PC-3 (cell line): ENCODE results near the gene LRCH1. TPM values are rescaled to one million over a fixed set of nuclear protein-coding genes. Genes with fewer than 3 reads are reported as not detected.

Experiments used
- ATAC-seq: fragments of 200-7000 bp; cut with Tn5 transposase; 2 replicates; pipeline ENCODE4 v1.9.1; 2020; ENCODE audit warnings: mild to moderate bottlenecking, moderate library complexity
- BruUV-seq: library from RNA; stranded (reverse); fragments of 400-500 nt; replicated peaks from 2 replicates; lab custom pipeline; 2021; lab: Mats Ljungman, UMichigan
- CTCF ChIA-PET: fragments of 300-600 bp; sonication (Branson Sonifier 250); formaldehyde crosslinking; loops from one replicate; lab custom pipeline; 2022; ENCODE audit warnings: antibody characterized with exemption; lab: Charles Lee
- POLR2A ChIA-PET: fragments of 300-600 bp; sonication (Branson Sonifier 250); formaldehyde crosslinking; loops from one replicate; lab custom pipeline; 2022; ENCODE audit warnings: antibody characterized with exemption; ENCODE audit not compliant: unreplicated experiment; lab: Charles Lee
- DNase-seq: peaks from one replicate; pipeline ENCODE4 v3.0.0-alpha.2; 2015
- H2AFZ ChIP-seq: fragments of 300-600 bp; sonication (generic); 2 replicates; pipeline ENCODE4 v1.6.0; 2016; ENCODE audit warnings: antibody characterized with exemption, low read length
- H3F3A ChIP-seq: fragments of 300-600 bp; sonication (generic); one replicate; pipeline ENCODE4 v1.6.0; 2017; ENCODE audit warnings: antibody characterized with exemption, low read length, control low read depth, mild to moderate bottlenecking; ENCODE audit not compliant: unreplicated experiment
- H3K27ac ChIP-seq: fragments of 300-600 bp; sonication (generic); 2 replicates; pipeline ENCODE4 v1.5.1; 2016; ENCODE audit warnings: mild to moderate bottlenecking, low read length
- H3K27me3 ChIP-seq: fragments of 300-600 bp; sonication (generic); 2 replicates; pipeline ENCODE4 v1.6.1; 2016; ENCODE audit warnings: low read length, mixed read lengths
- H3K36me3 ChIP-seq: fragments of 300-600 bp; sonication (generic); 2 replicates; pipeline ENCODE4 v1.6.1; 2016; ENCODE audit warnings: low read depth, mixed run types, low read length, mixed read lengths
- H3K4me1 ChIP-seq: fragments of 300-600 bp; sonication (generic); 2 replicates; pipeline ENCODE4 v1.5.1; 2016; ENCODE audit warnings: low read length; ENCODE audit not compliant: insufficient read depth
- H3K4me2 ChIP-seq: fragments of 300-600 bp; sonication (generic); 2 replicates; pipeline ENCODE4 v1.6.0; 2016; ENCODE audit warnings: low read length
- H3K4me3 ChIP-seq: fragments of 300-600 bp; sonication (generic); 2 replicates; pipeline ENCODE4 v1.5.1; 2016; ENCODE audit warnings: mild to moderate bottlenecking, low read length, mixed read lengths
- H3K79me2 ChIP-seq: fragments of 300-600 bp; sonication (generic); 2 replicates; pipeline ENCODE4 v1.6.1; 2017; ENCODE audit warnings: low read length, mixed read lengths
- H3K9ac ChIP-seq: fragments of 300-600 bp; sonication (generic); 2 replicates; pipeline ENCODE4 v1.6.0; 2016; ENCODE audit warnings: mild to moderate bottlenecking, low read length
- H3K9me2 ChIP-seq: fragments of 300-600 bp; sonication (generic); replicated peaks from 2 replicates; pipeline ENCODE4 v1.6.1; 2016; ENCODE audit warnings: mixed run types, low read length, mixed read lengths
- H3K9me3 ChIP-seq: fragments of 300-600 bp; sonication (generic); 2 replicates; pipeline ENCODE4 v1.6.1; 2016; ENCODE audit warnings: low read length, mixed read lengths
- H4K20me1 ChIP-seq: fragments of 300-600 bp; sonication (generic); 2 replicates; pipeline ENCODE4 v1.6.1; 2016; ENCODE audit warnings: low read length, mixed read lengths
- EZH2 ChIP-seq: fragments of 300-600 bp; sonication (generic); IDR thresholded peaks from one replicate; pipeline ENCODE4 v1.6.1; 2017; ENCODE audit warnings: antibody characterized with exemption, mild to moderate bottlenecking, low read length; ENCODE audit not compliant: unreplicated experiment
- EZH2phosphoT487 ChIP-seq: fragments of 300-600 bp; sonication (generic); IDR thresholded peaks from 2 replicates; pipeline ENCODE4 v1.6.1; 2018; ENCODE audit warnings: mild to moderate bottlenecking, antibody characterized with exemption, low read length, borderline replicate concordance
- intact Hi-C: fragments of 100-400 bp; cut with micrococcal nuclease; formaldehyde crosslinking; loops from 2 replicates; pipeline ENCODE4 v1.9.0; 2023
- total RNA-seq: library from RNA; depleted of rRNA; stranded (reverse); fragments of >200 nt; gene quantifications from 2 replicates; pipeline ENCODE4 v1.2.3, GENCODE V29; 2014
- TF ChIP-seq, protein P1 (sequence below): fragments of 300-600 bp; sonication (generic); conservative IDR thresholded peaks from 2 replicates; pipeline ENCODE4 v1.5.1; 2017; ENCODE audit warnings: antibody characterized with exemption, low read depth, mild to moderate bottlenecking, low read length

LRCH1 gene
- total RNA-seq, 1 experiment from 2014 or later = 4.3 TPM

DNA sequence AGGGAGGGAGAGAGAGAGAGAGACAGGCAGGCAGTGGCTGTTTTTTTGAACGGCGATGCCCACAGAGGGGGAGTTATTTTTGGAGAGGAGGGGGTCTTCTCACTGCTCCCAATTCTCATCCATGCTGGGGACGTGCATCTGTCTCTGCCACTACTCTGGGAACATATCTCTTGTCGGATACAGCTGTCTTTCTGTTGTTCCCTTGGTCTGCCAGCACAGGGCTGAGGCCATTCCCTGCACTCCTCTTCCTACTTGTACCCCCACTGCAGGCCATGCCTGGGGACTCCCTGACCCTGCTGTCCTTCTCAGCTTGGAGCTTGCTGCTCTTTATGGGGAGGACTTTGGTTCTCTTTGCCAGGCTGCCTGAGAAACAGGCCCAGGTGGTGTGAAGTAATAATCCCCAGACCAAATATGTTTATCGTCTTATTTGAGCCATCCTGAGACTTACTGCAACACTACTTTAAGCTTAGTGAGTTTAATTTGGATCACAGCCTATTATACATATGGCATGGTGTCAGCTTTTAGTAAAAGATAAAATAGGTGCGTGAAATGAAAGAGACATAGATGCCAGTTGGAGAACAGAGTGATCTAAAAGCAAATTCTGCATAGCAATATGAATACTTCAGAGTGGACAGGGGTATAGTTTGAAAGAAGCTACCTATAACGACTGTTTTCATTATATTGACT is 19.1 kb downstream of the LRCH1 start:
- no peak overlapping the region for H2AFZ ChIP-seq
- H3K27ac ChIP-seq = no peak overlapping the region
- no TSS peak for BruUV-seq
- CTCF ChIA-PET = no interaction called here
- TF ChIP-seq EZH2phosphoT487 (no peak), EZH2 (no peak)
- TF ChIP-seq, protein P1, sequence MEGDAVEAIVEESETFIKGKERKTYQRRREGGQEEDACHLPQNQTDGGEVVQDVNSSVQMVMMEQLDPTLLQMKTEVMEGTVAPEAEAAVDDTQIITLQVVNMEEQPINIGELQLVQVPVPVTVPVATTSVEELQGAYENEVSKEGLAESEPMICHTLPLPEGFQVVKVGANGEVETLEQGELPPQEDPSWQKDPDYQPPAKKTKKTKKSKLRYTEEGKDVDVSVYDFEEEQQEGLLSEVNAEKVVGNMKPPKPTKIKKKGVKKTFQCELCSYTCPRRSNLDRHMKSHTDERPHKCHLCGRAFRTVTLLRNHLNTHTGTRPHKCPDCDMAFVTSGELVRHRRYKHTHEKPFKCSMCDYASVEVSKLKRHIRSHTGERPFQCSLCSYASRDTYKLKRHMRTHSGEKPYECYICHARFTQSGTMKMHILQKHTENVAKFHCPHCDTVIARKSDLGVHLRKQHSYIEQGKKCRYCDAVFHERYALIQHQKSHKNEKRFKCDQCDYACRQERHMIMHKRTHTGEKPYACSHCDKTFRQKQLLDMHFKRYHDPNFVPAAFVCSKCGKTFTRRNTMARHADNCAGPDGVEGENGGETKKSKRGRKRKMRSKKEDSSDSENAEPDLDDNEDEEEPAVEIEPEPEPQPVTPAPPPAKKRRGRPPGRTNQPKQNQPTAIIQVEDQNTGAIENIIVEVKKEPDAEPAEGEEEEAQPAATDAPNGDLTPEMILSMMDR = no peak
- ATAC-seq (no peak), DNase-seq (no peak)
- no peaks in the 10 kb centered on the region for H3K27me3 ChIP-seq
- POLR2A ChIA-PET = interaction anchor here (0.6 kb wide), 1 partner anchor 45 kb away, joined by 4 read pairs; no protein-coding TSS in a partner anchor
- H3K9ac ChIP-seq = no peak overlapping the region
- H3F3A ChIP-seq = no peaks in the 10 kb centered on the region
- peaks cover 66% of the 10 kb centered on the region for H3K79me2 ChIP-seq
- peaks cover 4% of the 10 kb centered on the region; the same call in 1 of the 2 replicates for H4K20me1 ChIP-seq
- peaks cover 12% of the 10 kb centered on the region; the same call in 1 of the 2 replicates for H3K4me1 ChIP-seq
- intact Hi-C loops = no loop called here
- no peak overlapping the region for H3K4me3 ChIP-seq
- H3K9me3 ChIP-seq = no peaks in the 10 kb centered on the region
- no peaks in the 10 kb centered on the region for H3K36me3 ChIP-seq
- no peaks in the 10 kb centered on the region for H3K9me2 ChIP-seq
- H3K4me2 ChIP-seq = no peak overlapping the region

DNA sequence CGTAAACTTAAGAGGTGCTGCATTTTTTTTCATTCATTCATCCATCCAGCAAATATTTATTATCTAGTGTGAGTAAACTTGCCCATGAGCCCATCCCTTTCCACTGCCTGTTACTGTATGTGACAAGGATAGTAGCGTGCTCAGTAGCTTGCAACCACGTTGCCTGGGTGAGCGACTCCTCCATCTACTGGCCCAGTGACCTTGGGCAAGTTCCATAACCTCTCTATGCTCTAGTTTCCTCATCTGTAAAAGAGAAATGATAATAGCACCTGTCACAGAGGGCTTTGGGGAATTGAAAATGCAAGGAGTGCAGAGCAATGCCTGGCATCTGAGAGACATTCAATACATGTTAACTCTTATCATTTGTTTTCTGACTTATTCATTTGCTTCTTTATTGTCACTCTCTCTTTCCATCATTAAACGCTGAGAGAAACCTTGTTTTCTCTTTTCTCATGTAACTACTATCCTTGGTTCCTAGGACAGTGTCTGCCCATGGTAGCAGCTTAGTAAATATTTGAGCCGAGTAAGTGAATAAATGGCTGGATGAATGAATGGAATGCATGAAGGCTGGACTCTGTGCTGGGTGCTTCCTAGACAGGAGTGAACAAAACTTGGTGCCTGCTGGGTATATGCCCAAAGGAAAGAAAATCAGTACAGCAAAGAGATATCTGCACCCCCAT is 19.9 kb downstream of the LRCH1 start:
- ChIA-PET POLR2A (no interaction called here), CTCF (no interaction called here)
- H2AFZ ChIP-seq = no peak overlapping the region
- DNase-seq = no peak
- peaks cover 12% of the 10 kb centered on the region; the same call in 1 of the 2 replicates for H3K4me1 ChIP-seq
- no peak for ATAC-seq
- peaks cover 59% of the 10 kb centered on the region for H3K79me2 ChIP-seq
- TF ChIP-seq, protein P1 = no peak
- TF ChIP-seq EZH2 (no peak), EZH2phosphoT487 (no peak)
- H4K20me1 ChIP-seq = peaks cover 4% of the 10 kb centered on the region; the same call in 1 of the 2 replicates
- intact Hi-C loops = no loop called here
- no peaks in the 10 kb centered on the region for H3K36me3 ChIP-seq
- no peaks in the 10 kb centered on the region for H3K27me3 ChIP-seq
- H3K27ac ChIP-seq = no peak overlapping the region
- BruUV-seq = no TSS peak
- no peak overlapping the region for H3K9ac ChIP-seq
- no peaks in the 10 kb centered on the region for H3K9me2 ChIP-seq
- no peak overlapping the region for H3K4me3 ChIP-seq
- H3F3A ChIP-seq = no peaks in the 10 kb centered on the region
- H3K4me2 ChIP-seq = no peak overlapping the region
- H3K9me3 ChIP-seq = no peaks in the 10 kb centered on the region
